H9 (cell line): ENCODE data around the gene TRAPPC2. TPM values are rescaled to one million over a fixed set of nuclear protein-coding genes. Genes with fewer than 3 reads are reported as not detected.

Experiments
- DNase-seq: peaks from one replicate; pipeline ENCODE4 v3.0.0-alpha.2; 2017
- H2AFZ ChIP-seq: one replicate; pipeline ENCODE4 v1.6.1; 2013; ENCODE audit warnings: mild to moderate bottlenecking, low read length, control low read depth, moderate library complexity
- H2AK5ac ChIP-seq: 2 replicates; pipeline ENCODE4 v1.6.1; 2013; ENCODE audit warnings: low read length, control low read depth, mixed read lengths; ENCODE audit not compliant: insufficient read length
- H2BK120ac ChIP-seq: one replicate; pipeline ENCODE4 v1.6.1; 2013; ENCODE audit warnings: low read depth, mild to moderate bottlenecking, low read length, control low read depth, inconsistent platforms; ENCODE audit not compliant: poor library complexity, severe bottlenecking
- H2BK12ac ChIP-seq: 2 replicates; pipeline ENCODE4 v1.6.1; 2013; ENCODE audit warnings: low read length, control low read depth, mixed read lengths, low read depth; ENCODE audit not compliant: insufficient read length
- H2BK15ac ChIP-seq: 2 replicates; pipeline ENCODE4 v1.6.1; 2013; ENCODE audit warnings: low read depth, low read length, control low read depth
- H2BK20ac ChIP-seq: one replicate; pipeline ENCODE4 v1.6.1; 2013; ENCODE audit warnings: low read depth, mild to moderate bottlenecking, low read length, control low read depth, inconsistent platforms; ENCODE audit not compliant: poor library complexity, severe bottlenecking
- H2BK5ac ChIP-seq: 2 replicates; pipeline ENCODE4 v1.6.1; 2013; ENCODE audit warnings: low read length, control low read depth, mixed read lengths; ENCODE audit not compliant: insufficient read length
- H3K14ac ChIP-seq: 2 replicates; pipeline ENCODE4 v1.6.1; 2013; ENCODE audit warnings: low read length, control low read depth; ENCODE audit not compliant: insufficient read depth
- H3K18ac ChIP-seq: 2 replicates; pipeline ENCODE4 v1.6.1; 2013; ENCODE audit warnings: low read depth, mild to moderate bottlenecking, mixed read lengths, low read length, control low read depth; ENCODE audit not compliant: insufficient read length
- H3K23ac ChIP-seq: 2 replicates; pipeline ENCODE4 v1.6.1; 2013; ENCODE audit warnings: low read length, control low read depth, mixed read lengths, low read depth; ENCODE audit not compliant: insufficient read length
- H3K23me2 ChIP-seq: 2 replicates; pipeline ENCODE4 v1.6.1; 2013; ENCODE audit warnings: low read depth, mild to moderate bottlenecking, mixed read lengths, low read length, control low read depth; ENCODE audit not compliant: insufficient read length, poor library complexity, severe bottlenecking
- H3K27ac ChIP-seq: 2 replicates; pipeline ENCODE4 v1.5.1; 2013; ENCODE audit warnings: low read length, control low read depth, mixed read lengths, low read depth; ENCODE audit not compliant: insufficient read length
- H3K27me3 ChIP-seq: 2 replicates; pipeline ENCODE4 v1.6.1; 2013; ENCODE audit warnings: low read length, control low read depth, inconsistent platforms; ENCODE audit not compliant: insufficient read depth
- H3K4ac ChIP-seq: 2 replicates; pipeline ENCODE4 v1.6.1; 2013; ENCODE audit warnings: low read depth, mild to moderate bottlenecking, control low read depth, inconsistent platforms, low read length, moderate library complexity
- H3K4me1 ChIP-seq: 2 replicates; pipeline ENCODE4 v1.6.1; 2013; ENCODE audit warnings: low read length, control low read depth, inconsistent platforms; ENCODE audit not compliant: insufficient read depth
- H3K4me2 ChIP-seq: 2 replicates; pipeline ENCODE4 v1.6.1; 2013; ENCODE audit warnings: low read length, control low read depth, mixed read lengths; ENCODE audit not compliant: insufficient read length, insufficient read depth
- H3K56ac ChIP-seq: 2 replicates; pipeline ENCODE4 v1.6.1; 2013; ENCODE audit warnings: low read depth, mild to moderate bottlenecking, mixed read lengths, low read length, control low read depth; ENCODE audit not compliant: insufficient read length
- H3K79me1 ChIP-seq: 2 replicates; pipeline ENCODE4 v1.6.1; 2013; ENCODE audit warnings: low read depth, mild to moderate bottlenecking, moderate library complexity, low read length, control low read depth, inconsistent platforms; ENCODE audit not compliant: insufficient read depth, poor library complexity, severe bottlenecking
- H3K79me2 ChIP-seq: 2 replicates; pipeline ENCODE4 v1.6.1; 2013; ENCODE audit warnings: low read length, control low read depth, inconsistent platforms; ENCODE audit not compliant: insufficient read depth
- H3K9ac ChIP-seq: 2 replicates; pipeline ENCODE4 v1.6.1; 2013; ENCODE audit warnings: low read length, control low read depth, mixed read lengths; ENCODE audit not compliant: insufficient read length; ENCODE audit errors: extremely low read depth
- H3K9me3 ChIP-seq: one replicate; pipeline ENCODE4 v1.6.1; 2013; ENCODE audit warnings: low read depth, low read length, inconsistent platforms; ENCODE audit not compliant: control insufficient read depth
- H3T11ph ChIP-seq: one replicate; pipeline ENCODE4 v1.6.1; 2013; ENCODE audit warnings: mild to moderate bottlenecking, low read length, control low read depth, inconsistent platforms
- H4K20me1 ChIP-seq: one replicate; pipeline ENCODE4 v1.6.1; 2013; ENCODE audit not compliant: control insufficient read depth, insufficient read length, insufficient read depth
- H4K5ac ChIP-seq: 2 replicates; pipeline ENCODE4 v1.6.1; 2013; ENCODE audit warnings: low read depth, mild to moderate bottlenecking, mixed read lengths, low read length, control low read depth; ENCODE audit not compliant: insufficient read length
- H4K8ac ChIP-seq: replicated peaks from 2 replicates; pipeline ENCODE4 v1.6.1; 2013; ENCODE audit warnings: low read length, control low read depth, mixed read lengths, low read depth; ENCODE audit not compliant: insufficient read length
- H4K91ac ChIP-seq: 2 replicates; pipeline ENCODE4 v1.6.1; 2013; ENCODE audit warnings: low read depth, mild to moderate bottlenecking, moderate library complexity, mixed read lengths, low read length, control low read depth; ENCODE audit not compliant: insufficient read length
- H3K27ac Mint-ChIP-seq, 3 experiments: 2 replicates in 2 of 3; 3 replicates in 1 of 3; pipeline ENCODE4 v1.8.0; 2020 to 2021; ENCODE audit warnings: mixed read lengths in 3 of 3, mild to moderate bottlenecking in 1 of 3, moderate library complexity in 1 of 3
- H3K27me3 Mint-ChIP-seq: 2 replicates; pipeline ENCODE4 v1.8.0; 2021; ENCODE audit warnings: low read depth, mild to moderate bottlenecking, moderate library complexity, mixed read lengths
- H3K36me3 Mint-ChIP-seq, 3 experiments: 2 replicates in 2 of 3; 3 replicates in 1 of 3; pipeline ENCODE4 v1.8.0; 2020 to 2021; ENCODE audit warnings: low read depth in 3 of 3, mixed read lengths in 3 of 3; ENCODE audit not compliant: insufficient read depth in 1 of 3
- H3K4me1 Mint-ChIP-seq, 2 experiments: 2 replicates each; pipeline ENCODE4 v1.8.0; 2020; ENCODE audit warnings: mixed read lengths in 2 of 2
- H3K4me3 Mint-ChIP-seq, 2 experiments: 2 replicates in 1 of 2; 3 replicates in 1 of 2; pipeline ENCODE4 v1.8.0; 2020 to 2021; ENCODE audit warnings: mild to moderate bottlenecking in 2 of 2, mixed read lengths in 2 of 2, moderate library complexity in 1 of 2
- H3K9me3 Mint-ChIP-seq, 2 experiments: 2 replicates in 1 of 2; 3 replicates in 1 of 2; pipeline ENCODE4 v1.8.0; 2020; ENCODE audit warnings: mild to moderate bottlenecking in 2 of 2, mixed read lengths in 2 of 2, moderate library complexity in 1 of 2
- WGBS: extraction: QIAGEN DNeasy Blood & Tissue Kit; methylation state at CpG from one replicate; pipeline ENCODE4 v1.1.7; 2013; ENCODE audit warnings: missing lambda C conversion rate, low lambda C conversion rate, mixed read lengths; ENCODE audit not compliant: insufficient read length; ENCODE audit errors: extremely low coverage; 5-methylcytosine and 5-hydroxymethylcytosine counted together
- total RNA-seq: library from RNA; stranded (reverse); gene quantifications from 2 replicates; pipeline ENCODE4 v1.2.1, GENCODE V29; 2021
- TF ChIP-seq, protein P1 (sequence below): fragments of 200-600 bp; sonication (generic); conservative IDR thresholded peaks from 3 replicates; pipeline ENCODE4 v1.8.0; 2021; ENCODE audit warnings: antibody characterized with exemption, mild to moderate bottlenecking

The TRAPPC2 gene
- total RNA-seq, 1 experiment from 2014 or later: 13.3 TPM

DNA sequence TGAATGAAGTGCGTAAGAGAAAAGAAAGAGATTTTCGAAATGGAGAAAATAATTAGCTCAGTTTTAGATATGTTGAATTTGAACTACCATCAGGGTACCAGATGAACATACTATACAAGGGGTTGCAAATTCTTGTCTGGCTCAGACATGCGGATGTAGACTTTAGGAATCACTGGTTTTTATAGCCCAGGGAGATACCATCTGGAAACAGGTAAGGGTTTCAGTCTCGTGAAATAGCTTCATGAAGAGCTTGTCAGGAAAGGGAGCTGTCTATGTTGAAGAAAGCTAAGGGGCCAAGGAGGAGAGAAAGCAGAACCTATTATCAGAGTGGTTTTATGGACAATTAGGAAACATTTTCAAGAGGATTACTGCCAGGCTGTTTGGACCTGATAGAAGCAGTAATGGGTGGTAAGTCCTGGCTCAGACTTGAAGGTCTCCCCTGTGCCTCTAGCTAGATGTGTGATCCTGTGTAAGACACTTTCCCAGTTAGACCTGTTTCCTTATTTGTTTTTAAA, 38.8 kb downstream of the TRAPPC2 start:
- no peak for DNase-seq
- Histone ChIP-seq H2BK5ac (no peak overlapping the region), H3K27me3 (no peaks in the 10 kb centered on the region), H4K5ac (no peak overlapping the region), H3K9ac (no peak overlapping the region), H3K56ac (no peak overlapping the region), H2AK5ac (no peak overlapping the region), H3K4ac (no peak overlapping the region), H3K9me3 (no peaks in the 10 kb centered on the region), H2BK20ac (no peak overlapping the region), H3K4me1 (peaks cover 12% of the 10 kb centered on the region; the same call in 1 of the 2 replicates), H4K8ac (no peak overlapping the region), H4K20me1 (no peaks in the 10 kb centered on the region), H3K14ac (no peak overlapping the region), H3K79me2 (peaks cover 37% of the 10 kb centered on the region; the same call in 1 of the 2 replicates), H2BK120ac (no peak overlapping the region), H3K79me1 (no peaks in the 10 kb centered on the region), H3K23ac (no peak overlapping the region), H3K27ac (no peak overlapping the region), H3K4me2 (no peak overlapping the region), H2AFZ (no peak overlapping the region), H3K23me2 (no peaks in the 10 kb centered on the region), H3K18ac (no peak overlapping the region), H4K91ac (no peak overlapping the region), H2BK15ac (no peak overlapping the region), H3T11ph (no peak overlapping the region), H2BK12ac (no peak overlapping the region)
- Mint-ChIP-seq H3K4me3 (no peak overlapping the region), H3K9me3 (peaks cover 14 to 27% of the 10 kb centered on the region in 2 experiments), H3K4me1 (peaks cover 21 to 24% of the 10 kb centered on the region in 2 experiments), H3K36me3 (peaks cover 0 to 3% (median 1%) of the 10 kb centered on the region in 3 experiments; a peak in 3 of 7 replicates), H3K27ac (no peak overlapping the region; a peak in 2 of 7 replicates), H3K27me3 (no peaks in the 10 kb centered on the region; the same call in none of the 2 replicates)
- WGBS: 100% methylated on average over 2 of the region's 4 CpGs
- TF ChIP-seq, protein P1, sequence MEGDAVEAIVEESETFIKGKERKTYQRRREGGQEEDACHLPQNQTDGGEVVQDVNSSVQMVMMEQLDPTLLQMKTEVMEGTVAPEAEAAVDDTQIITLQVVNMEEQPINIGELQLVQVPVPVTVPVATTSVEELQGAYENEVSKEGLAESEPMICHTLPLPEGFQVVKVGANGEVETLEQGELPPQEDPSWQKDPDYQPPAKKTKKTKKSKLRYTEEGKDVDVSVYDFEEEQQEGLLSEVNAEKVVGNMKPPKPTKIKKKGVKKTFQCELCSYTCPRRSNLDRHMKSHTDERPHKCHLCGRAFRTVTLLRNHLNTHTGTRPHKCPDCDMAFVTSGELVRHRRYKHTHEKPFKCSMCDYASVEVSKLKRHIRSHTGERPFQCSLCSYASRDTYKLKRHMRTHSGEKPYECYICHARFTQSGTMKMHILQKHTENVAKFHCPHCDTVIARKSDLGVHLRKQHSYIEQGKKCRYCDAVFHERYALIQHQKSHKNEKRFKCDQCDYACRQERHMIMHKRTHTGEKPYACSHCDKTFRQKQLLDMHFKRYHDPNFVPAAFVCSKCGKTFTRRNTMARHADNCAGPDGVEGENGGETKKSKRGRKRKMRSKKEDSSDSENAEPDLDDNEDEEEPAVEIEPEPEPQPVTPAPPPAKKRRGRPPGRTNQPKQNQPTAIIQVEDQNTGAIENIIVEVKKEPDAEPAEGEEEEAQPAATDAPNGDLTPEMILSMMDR: no peak
